ENCODE results near the gene PHLDB1.
"Not testable (repeated sequence)": the region's sequence is repeated elsewhere in the genome, so short reads cannot be mapped to it uniquely, and the experiment has no call there.

The PHLDB1 gene

GRCh38 chr11:118660681-118661424 lies 53.4 kb downstream of the PHLDB1 start:
- no peak for DNase-seq

- no peak for DNase-seq
These were observed 54.2 kb downstream of the PHLDB1 start for GRCh38 chr11:118661425-118662301.

GRCh38 chr11:118662401-118663271 lies 55.2 kb downstream of the PHLDB1 start:
- DNase-seq, result no peak

- no peak for DNase-seq
These were observed 56.0 kb downstream of the PHLDB1 start for GRCh38 chr11:118663381-118663780.

- no peak for DNase-seq
These were observed 56.5 kb downstream of the PHLDB1 start for GRCh38 chr11:118663902-118664301.

- no peak for DNase-seq
These were observed 59.0 kb downstream of the PHLDB1 start for GRCh38 chr11:118666371-118666770.

- no peak for DNase-seq
These were observed 62.6 kb downstream of the PHLDB1 start for GRCh38 chr11:118670063-118670462.

- no peak for DNase-seq
These were observed 63.8 kb downstream of the PHLDB1 start for GRCh38 chr11:118671254-118671653.

- DNase-seq, result no peak
These were observed 65.4 kb downstream of the PHLDB1 start for GRCh38 chr11:118672846-118673245.

- DNase-seq, result no peak
These were observed 66.1 kb downstream of the PHLDB1 start for GRCh38 chr11:118673361-118674081.

GRCh38 chr11:118674082-118674435 lies 66.6 kb downstream of the PHLDB1 start:
- DNase-seq, result no peak

GRCh38 chr11:118677977-118678376 lies 70.6 kb downstream of the PHLDB1 start:
- no peak for DNase-seq

GRCh38 chr11:118678908-118679307 lies 71.5 kb downstream of the PHLDB1 start:
- DNase-seq, result not testable (repeated sequence)

GRCh38 chr11:118679483-118679882 lies 72.1 kb downstream of the PHLDB1 start, which contains the start of gene TREH:
Gene TREH (minus strand): TSS chr11:118679650. CDS start chr11:118679627, 23 bp downstream.
- no peak for DNase-seq

GRCh38 chr11:118682372-118682771 lies 75.0 kb downstream of the PHLDB1 start:
- DNase-seq, result no peak

- DNase-seq, result not testable (repeated sequence)
These were observed 75.5 kb downstream of the PHLDB1 start for GRCh38 chr11:118682939-118683338.

- DNase-seq, result no peak
These were observed 76.8 kb downstream of the PHLDB1 start for GRCh38 chr11:118684187-118684586.

GRCh38 chr11:118687906-118688305 lies 80.5 kb downstream of the PHLDB1 start:
- no peak for DNase-seq

GRCh38 chr11:118688339-118688738 lies 80.9 kb downstream of the PHLDB1 start:
- DNase-seq, result not testable (repeated sequence)

GRCh38 chr11:118688851-118689502 lies 81.6 kb downstream of the PHLDB1 start:
- no peak for DNase-seq

GRCh38 chr11:118689503-118689851 lies 82.1 kb downstream of the PHLDB1 start:
- no peak for DNase-seq

All from activated CD4-positive, alpha-beta T cell treated with anti-CD3 and anti-CD28 coated beads for 4 hours (primary cell).